HEK293T (cell line): Measurements from ENCODE around the gene NUDT17.

ENCODE experiments used
- CTCF ChIA-PET: fragments of 350-600 bp; formaldehyde crosslinking; extraction: SDS; loops from one replicate; lab custom pipeline; 2021; ENCODE audit warnings: antibody characterized with exemption, inconsistent platforms; lab: Yijun Ruan, JAX
- POLR2A ChIA-PET: fragments of 350-600 bp; formaldehyde crosslinking; extraction: SDS; loops from one replicate; lab custom pipeline; 2020; ENCODE audit warnings: antibody characterized with exemption, inconsistent platforms; lab: Yijun Ruan, JAX
- DNase-seq: peaks from one replicate; pipeline ENCODE4 v3.0.0; 2012; ENCODE audit warnings: mixed read lengths; ENCODE audit errors: extremely low spot score
- ARNT ChIP-seq: fragments of 450-650 bp; IDR thresholded peaks from 2 replicates; pipeline ENCODE4 v1.6.1; 2017; ENCODE audit warnings: mild to moderate bottlenecking
- BHLHE40 ChIP-seq: fragments of 450-650 bp; IDR thresholded peaks from 2 replicates; pipeline ENCODE4 v1.6.1; 2016; ENCODE audit warnings: mild to moderate bottlenecking, moderate library complexity, borderline replicate concordance
- CTBP1 ChIP-seq: fragments of 450-650 bp; IDR thresholded peaks from 2 replicates; pipeline ENCODE4 v1.6.1; 2016; ENCODE audit warnings: borderline replicate concordance
- ELF4 ChIP-seq: fragments of 450-650 bp; IDR thresholded peaks from 2 replicates; pipeline ENCODE4 v1.6.1; 2017; ENCODE audit warnings: antibody characterized with exemption
- FOXA1 ChIP-seq: fragments of 450-650 bp; IDR thresholded peaks from 2 replicates; pipeline ENCODE4 v1.6.1; 2016; ENCODE audit warnings: mild to moderate bottlenecking
- FOXK2 ChIP-seq: fragments of 450-650 bp; IDR thresholded peaks from 2 replicates; pipeline ENCODE4 v1.6.1; 2016; ENCODE audit warnings: mild to moderate bottlenecking
- FOXM1 ChIP-seq: fragments of 450-650 bp; IDR thresholded peaks from 2 replicates; pipeline ENCODE4 v1.6.1; 2017; ENCODE audit warnings: mild to moderate bottlenecking, borderline replicate concordance
- HDGF ChIP-seq: fragments of 450-650 bp; IDR thresholded peaks from 2 replicates; pipeline ENCODE4 v1.6.1; 2017; ENCODE audit warnings: antibody characterized with exemption, borderline replicate concordance
- L3MBTL2 ChIP-seq: fragments of 450-650 bp; conservative IDR thresholded peaks from 2 replicates; pipeline ENCODE4 v1.6.1; 2016; ENCODE audit warnings: mild to moderate bottlenecking
- LEF1 ChIP-seq: fragments of 450-650 bp; IDR thresholded peaks from 2 replicates; pipeline ENCODE4 v1.6.1; 2017; ENCODE audit warnings: mild to moderate bottlenecking, borderline replicate concordance
- NFRKB ChIP-seq: fragments of 450-650 bp; IDR thresholded peaks from 2 replicates; pipeline ENCODE4 v1.6.1; 2016; ENCODE audit warnings: mild to moderate bottlenecking, moderate library complexity
- PKNOX1 ChIP-seq: fragments of 450-650 bp; IDR thresholded peaks from 2 replicates; pipeline ENCODE4 v1.6.1; 2016
- SP1 ChIP-seq: fragments of 450-650 bp; IDR thresholded peaks from 2 replicates; pipeline ENCODE4 v1.6.1; 2017
- SUZ12 ChIP-seq: fragments of 450-650 bp; IDR thresholded peaks from 2 replicates; pipeline ENCODE4 v1.6.1; 2016; ENCODE audit warnings: mild to moderate bottlenecking
- TARDBP ChIP-seq: fragments of 450-650 bp; IDR thresholded peaks from 2 replicates; pipeline ENCODE4 v1.6.1; 2016
- ZNF384 ChIP-seq: fragments of 450-650 bp; IDR thresholded peaks from 2 replicates; pipeline ENCODE4 v1.6.1; 2016

NUDT17 gene

GRCh38 chr1:145874646-145875045, 29.2 kb downstream of the NUDT17 start:
- CTCF ChIA-PET, result no interaction called here
- POLR2A ChIA-PET, result no interaction called here
- DNase-seq, result no peak
- TF ChIP-seq FOXA1, result no peak
- no peak for TF ChIP-seq SUZ12
- TF ChIP-seq ZNF384, result no peak

- no peak for DNase-seq
- CTCF ChIA-PET, result interaction anchor here (3.2 to 4.1 kb wide), 2 partner anchors 14 to 32 kb away, joined by 11 to 22 read pairs; partner anchors contain the start of gene NUDT17
- POLR2A ChIA-PET, result no interaction called here
- no peak for TF ChIP-seq NFRKB
- no peak for TF ChIP-seq FOXM1
- no peak for TF ChIP-seq FOXA1
- TF ChIP-seq ZNF384, result no peak
- no peak for TF ChIP-seq PKNOX1
- TF ChIP-seq ELF4, result no peak
- no peak for TF ChIP-seq BHLHE40
- TF ChIP-seq TARDBP, result no peak
- TF ChIP-seq LEF1, result no peak
- no peak for TF ChIP-seq L3MBTL2
- no peak for TF ChIP-seq HDGF
- TF ChIP-seq FOXK2, result no peak
- TF ChIP-seq SP1, result no peak
- TF ChIP-seq CTBP1, result no peak
- TF ChIP-seq ARNT, result no peak
Measured at GRCh38 chr1:145877923-145878486, 32.6 kb downstream of the NUDT17 start.

GRCh38 chr1:145878724-145879123, 33.3 kb downstream of the NUDT17 start:
- TF ChIP-seq NFRKB (no peak), CTBP1 (no peak), BHLHE40 (no peak), SUZ12 (no peak), FOXK2 (no peak), SP1 (no peak), ELF4 (no peak), L3MBTL2 (no peak), LEF1 (no peak), FOXA1 (no peak), TARDBP (no peak), FOXM1 (no peak), PKNOX1 (no peak), ZNF384 (no peak), HDGF (no peak), ARNT (no peak)
- DNase-seq, result no peak
- CTCF ChIA-PET, result interaction anchor here (3.2 to 4.1 kb wide), 2 partner anchors 13 to 33 kb away, joined by 11 to 22 read pairs; partner anchors contain the start of gene NUDT17
- POLR2A ChIA-PET, result interaction anchor here (1.3 to 2.1 kb wide), 3 partner anchors 13 to 86 kb away, joined by 3 to 10 read pairs (median 6); partner anchors contain the start of genes ANKRD34A, PIAS3 and POLR3GL

- CTCF ChIA-PET, result interaction anchor here (0.7 to 4.1 kb wide), 5 partner anchors 12 to 75 kb away, joined by 3 to 22 read pairs (median 4); partner anchors contain the start of gene NUDT17
- DNase-seq, result no peak
- no peak for TF ChIP-seq ZNF384
- TF ChIP-seq LEF1, result no peak
- TF ChIP-seq TARDBP, result no peak
- no peak for TF ChIP-seq BHLHE40
- no peak for TF ChIP-seq FOXA1
- TF ChIP-seq FOXK2, result no peak
- TF ChIP-seq ARNT, result no peak
- no peak for TF ChIP-seq ELF4
- no peak for TF ChIP-seq SP1
- no peak for TF ChIP-seq CTBP1
- no peak for TF ChIP-seq FOXM1
- no peak for TF ChIP-seq PKNOX1
- TF ChIP-seq HDGF, result no peak
- TF ChIP-seq NFRKB, result no peak
- TF ChIP-seq L3MBTL2, result no peak
- POLR2A ChIA-PET, result interaction anchor here (0.8 to 2.1 kb wide), 4 partner anchors 12 to 85 kb away, joined by 3 to 10 read pairs (median 5); partner anchors contain the start of genes ANKRD34A, PIAS3, POLR3GL and RBM8A
Measured at GRCh38 chr1:145879775-145880174, 34.3 kb downstream of the NUDT17 start.

- TF ChIP-seq FOXK2 (no peak), ARNT (no peak), TARDBP (no peak), FOXA1 (no peak), NFRKB (no peak), FOXM1 (no peak), SP1 (no peak), ZNF384 (no peak), ELF4 (no peak), HDGF (no peak), CTBP1 (no peak), BHLHE40 (no peak), LEF1 (no peak)
- POLR2A ChIA-PET, result interaction anchor here (0.6 kb wide), 1 partner anchor 26 kb away, joined by 3 read pairs; the partner anchor contains the start of gene PIAS3
- CTCF ChIA-PET, result no interaction called here
Measured at GRCh38 chr1:145884675-145885074, 39.2 kb downstream of the NUDT17 start.

More at GRCh38 chr1:145884675-145885074, 39.2 kb downstream of the NUDT17 start:
- DNase-seq, result no peak
